H9 (cell line): ENCODE data around the gene ANKUB1. TPM values are rescaled to one million over a fixed set of nuclear protein-coding genes. Genes with fewer than 3 reads are reported as not detected.
A peak's percentile ranks its signal among the peaks of the same experiment; 100 is the strongest.

ENCODE experiments used
- DNase-seq: peaks from one replicate; pipeline ENCODE4 v3.0.0-alpha.2; 2017
- H2AFZ ChIP-seq: one replicate; pipeline ENCODE4 v1.6.1; 2013; ENCODE audit warnings: mild to moderate bottlenecking, low read length, control low read depth, moderate library complexity
- H2AK5ac ChIP-seq: 2 replicates; pipeline ENCODE4 v1.6.1; 2013; ENCODE audit warnings: low read length, control low read depth, mixed read lengths; ENCODE audit not compliant: insufficient read length
- H2BK120ac ChIP-seq: one replicate; pipeline ENCODE4 v1.6.1; 2013; ENCODE audit warnings: low read depth, mild to moderate bottlenecking, low read length, control low read depth, inconsistent platforms; ENCODE audit not compliant: poor library complexity, severe bottlenecking
- H2BK12ac ChIP-seq: 2 replicates; pipeline ENCODE4 v1.6.1; 2013; ENCODE audit warnings: low read length, control low read depth, mixed read lengths, low read depth; ENCODE audit not compliant: insufficient read length
- H2BK15ac ChIP-seq: 2 replicates; pipeline ENCODE4 v1.6.1; 2013; ENCODE audit warnings: low read depth, low read length, control low read depth
- H2BK20ac ChIP-seq: one replicate; pipeline ENCODE4 v1.6.1; 2013; ENCODE audit warnings: low read depth, mild to moderate bottlenecking, low read length, control low read depth, inconsistent platforms; ENCODE audit not compliant: poor library complexity, severe bottlenecking
- H2BK5ac ChIP-seq: 2 replicates; pipeline ENCODE4 v1.6.1; 2013; ENCODE audit warnings: low read length, control low read depth, mixed read lengths; ENCODE audit not compliant: insufficient read length
- H3K14ac ChIP-seq: 2 replicates; pipeline ENCODE4 v1.6.1; 2013; ENCODE audit warnings: low read length, control low read depth; ENCODE audit not compliant: insufficient read depth
- H3K18ac ChIP-seq: 2 replicates; pipeline ENCODE4 v1.6.1; 2013; ENCODE audit warnings: low read depth, mild to moderate bottlenecking, mixed read lengths, low read length, control low read depth; ENCODE audit not compliant: insufficient read length
- H3K23ac ChIP-seq: 2 replicates; pipeline ENCODE4 v1.6.1; 2013; ENCODE audit warnings: low read length, control low read depth, mixed read lengths, low read depth; ENCODE audit not compliant: insufficient read length
- H3K23me2 ChIP-seq: 2 replicates; pipeline ENCODE4 v1.6.1; 2013; ENCODE audit warnings: low read depth, mild to moderate bottlenecking, mixed read lengths, low read length, control low read depth; ENCODE audit not compliant: insufficient read length, poor library complexity, severe bottlenecking
- H3K27ac ChIP-seq: 2 replicates; pipeline ENCODE4 v1.5.1; 2013; ENCODE audit warnings: low read length, control low read depth, mixed read lengths, low read depth; ENCODE audit not compliant: insufficient read length
- H3K27me3 ChIP-seq: 2 replicates; pipeline ENCODE4 v1.6.1; 2013; ENCODE audit warnings: low read length, control low read depth, inconsistent platforms; ENCODE audit not compliant: insufficient read depth
- H3K4ac ChIP-seq: 2 replicates; pipeline ENCODE4 v1.6.1; 2013; ENCODE audit warnings: low read depth, mild to moderate bottlenecking, control low read depth, inconsistent platforms, low read length, moderate library complexity
- H3K4me1 ChIP-seq: 2 replicates; pipeline ENCODE4 v1.6.1; 2013; ENCODE audit warnings: low read length, control low read depth, inconsistent platforms; ENCODE audit not compliant: insufficient read depth
- H3K4me2 ChIP-seq: 2 replicates; pipeline ENCODE4 v1.6.1; 2013; ENCODE audit warnings: low read length, control low read depth, mixed read lengths; ENCODE audit not compliant: insufficient read length, insufficient read depth
- H3K56ac ChIP-seq: 2 replicates; pipeline ENCODE4 v1.6.1; 2013; ENCODE audit warnings: low read depth, mild to moderate bottlenecking, mixed read lengths, low read length, control low read depth; ENCODE audit not compliant: insufficient read length
- H3K79me1 ChIP-seq: 2 replicates; pipeline ENCODE4 v1.6.1; 2013; ENCODE audit warnings: low read depth, mild to moderate bottlenecking, moderate library complexity, low read length, control low read depth, inconsistent platforms; ENCODE audit not compliant: insufficient read depth, poor library complexity, severe bottlenecking
- H3K79me2 ChIP-seq: 2 replicates; pipeline ENCODE4 v1.6.1; 2013; ENCODE audit warnings: low read length, control low read depth, inconsistent platforms; ENCODE audit not compliant: insufficient read depth
- H3K9ac ChIP-seq: 2 replicates; pipeline ENCODE4 v1.6.1; 2013; ENCODE audit warnings: low read length, control low read depth, mixed read lengths; ENCODE audit not compliant: insufficient read length; ENCODE audit errors: extremely low read depth
- H3K9me3 ChIP-seq: one replicate; pipeline ENCODE4 v1.6.1; 2013; ENCODE audit warnings: low read depth, low read length, inconsistent platforms; ENCODE audit not compliant: control insufficient read depth
- H3T11ph ChIP-seq: one replicate; pipeline ENCODE4 v1.6.1; 2013; ENCODE audit warnings: mild to moderate bottlenecking, low read length, control low read depth, inconsistent platforms
- H4K20me1 ChIP-seq: one replicate; pipeline ENCODE4 v1.6.1; 2013; ENCODE audit not compliant: control insufficient read depth, insufficient read length, insufficient read depth
- H4K5ac ChIP-seq: 2 replicates; pipeline ENCODE4 v1.6.1; 2013; ENCODE audit warnings: low read depth, mild to moderate bottlenecking, mixed read lengths, low read length, control low read depth; ENCODE audit not compliant: insufficient read length
- H4K8ac ChIP-seq: replicated peaks from 2 replicates; pipeline ENCODE4 v1.6.1; 2013; ENCODE audit warnings: low read length, control low read depth, mixed read lengths, low read depth; ENCODE audit not compliant: insufficient read length
- H4K91ac ChIP-seq: 2 replicates; pipeline ENCODE4 v1.6.1; 2013; ENCODE audit warnings: low read depth, mild to moderate bottlenecking, moderate library complexity, mixed read lengths, low read length, control low read depth; ENCODE audit not compliant: insufficient read length
- H3K27ac Mint-ChIP-seq, 3 experiments: 2 replicates in 2 of 3; 3 replicates in 1 of 3; pipeline ENCODE4 v1.8.0; 2020 to 2021; ENCODE audit warnings: mixed read lengths in 3 of 3, mild to moderate bottlenecking in 1 of 3, moderate library complexity in 1 of 3
- H3K27me3 Mint-ChIP-seq: 2 replicates; pipeline ENCODE4 v1.8.0; 2021; ENCODE audit warnings: low read depth, mild to moderate bottlenecking, moderate library complexity, mixed read lengths
- H3K36me3 Mint-ChIP-seq, 3 experiments: 2 replicates in 2 of 3; 3 replicates in 1 of 3; pipeline ENCODE4 v1.8.0; 2020 to 2021; ENCODE audit warnings: low read depth in 3 of 3, mixed read lengths in 3 of 3; ENCODE audit not compliant: insufficient read depth in 1 of 3
- H3K4me1 Mint-ChIP-seq, 2 experiments: 2 replicates each; pipeline ENCODE4 v1.8.0; 2020; ENCODE audit warnings: mixed read lengths in 2 of 2
- H3K4me3 Mint-ChIP-seq, 2 experiments: 2 replicates in 1 of 2; 3 replicates in 1 of 2; pipeline ENCODE4 v1.8.0; 2020 to 2021; ENCODE audit warnings: mild to moderate bottlenecking in 2 of 2, mixed read lengths in 2 of 2, moderate library complexity in 1 of 2
- H3K9me3 Mint-ChIP-seq, 2 experiments: 2 replicates in 1 of 2; 3 replicates in 1 of 2; pipeline ENCODE4 v1.8.0; 2020; ENCODE audit warnings: mild to moderate bottlenecking in 2 of 2, mixed read lengths in 2 of 2, moderate library complexity in 1 of 2
- CTCF ChIP-seq: fragments of 200-600 bp; sonication (generic); conservative IDR thresholded peaks from 3 replicates; pipeline ENCODE4 v1.8.0; 2021; ENCODE audit warnings: antibody characterized with exemption, mild to moderate bottlenecking
- WGBS: extraction: QIAGEN DNeasy Blood & Tissue Kit; methylation state at CpG from one replicate; pipeline ENCODE4 v1.1.7; 2013; ENCODE audit warnings: missing lambda C conversion rate, low lambda C conversion rate, mixed read lengths; ENCODE audit not compliant: insufficient read length; ENCODE audit errors: extremely low coverage; 5-methylcytosine and 5-hydroxymethylcytosine counted together
- total RNA-seq: library from RNA; stranded (reverse); gene quantifications from 2 replicates; pipeline ENCODE4 v1.2.1, GENCODE V29; 2021

ANKUB1 gene
- total RNA-seq, 1 experiment from 2014 or later: not detected

- no peak overlapping the region for H2BK20ac ChIP-seq
- Mint-ChIP-seq H3K4me1 (peaks cover 40% of the 10 kb centered on the region in 2 experiments), H3K27ac (no peak overlapping the region), H3K4me3 (peak overlapping the region in 1 of 2 experiments; percentile 98; a peak in 1 of 5 replicates), H3K9me3 (no peaks in the 10 kb centered on the region; a peak in 1 of 5 replicates), H3K36me3 (0 out of 7 replicates have a peak, but pooled peaks cover 0 to 4% (median 0%) of the 10 kb centered on the region in 3 experiments), H3K27me3 (no peaks in the 10 kb centered on the region)
- no peaks in the 10 kb centered on the region for H3K27me3 ChIP-seq
- H3K18ac ChIP-seq: no peak overlapping the region
- no peaks in the 10 kb centered on the region for H3K4me1 ChIP-seq
- no peak overlapping the region for H3T11ph ChIP-seq
- no peak overlapping the region for H2BK120ac ChIP-seq
- H3K27ac ChIP-seq: no peak overlapping the region
- DNase-seq: no peak
- H2BK5ac ChIP-seq: no peak overlapping the region
- H2BK15ac ChIP-seq: no peak overlapping the region
- no peak overlapping the region for H2AFZ ChIP-seq
- H3K4ac ChIP-seq: no peak overlapping the region
- peaks cover 27% of the 10 kb centered on the region; the same call in 1 of the 2 replicates for H3K79me2 ChIP-seq
- no peak overlapping the region for H3K9ac ChIP-seq
- no peak for TF ChIP-seq CTCF
- no peaks in the 10 kb centered on the region for H4K20me1 ChIP-seq
- no peak overlapping the region for H4K5ac ChIP-seq
- no peak overlapping the region for H2BK12ac ChIP-seq
- H3K14ac ChIP-seq: no peak overlapping the region
- no peak overlapping the region for H3K23ac ChIP-seq
- no peaks in the 10 kb centered on the region for H3K9me3 ChIP-seq
- no peak overlapping the region for H4K91ac ChIP-seq
- peaks cover 10% of the 10 kb centered on the region for H3K23me2 ChIP-seq
- no peak overlapping the region for H2AK5ac ChIP-seq
- no CpG with 5 or more reads among the region's 1 CpG for WGBS
- H3K4me2 ChIP-seq: peak overlapping the region; percentile 22
- H4K8ac ChIP-seq: no peak overlapping the region
- H3K79me1 ChIP-seq: peaks cover 3% of the 10 kb centered on the region
- H3K56ac ChIP-seq: no peak overlapping the region
Observed at GRCh38 chr3:149815321-149815720, 23.0 kb upstream of the ANKUB1 start.
